ENCODE data around the gene LRRC8A.

LRRC8A gene

GRCh38 chr9:128928624-128929023 is 46.7 kb downstream of the LRRC8A start:
- TF ChIP-seq ZFX (IDR thresholded peaks at IDR 0.05) (no peak), CTCF (conservative IDR thresholded peaks at IDR 0.05) (no peak)
- no peak overlapping the region for H3K27ac ChIP-seq

- TF ChIP-seq CTCF (conservative IDR thresholded peaks at IDR 0.05) (no peak), ZFX (IDR thresholded peaks at IDR 0.05) (no peak)
- no peak overlapping the region for H3K27ac ChIP-seq
These were observed 47.6 kb downstream of the LRRC8A start for GRCh38 chr9:128929560-128929959.

GRCh38 chr9:128933731-128934130 is 51.8 kb downstream of the LRRC8A start:
- TF ChIP-seq CTCF (conservative IDR thresholded peaks at IDR 0.05) (no peak), ZFX (IDR thresholded peaks at IDR 0.05) (no peak)
- H3K27ac ChIP-seq, result no peak overlapping the region

GRCh38 chr9:128936171-128936865 is 54.4 kb downstream of the LRRC8A start:
- H3K27ac ChIP-seq, result no peak overlapping the region
- no peak for TF ChIP-seq CTCF (conservative IDR thresholded peaks at IDR 0.05)
- no peak for TF ChIP-seq ZFX (IDR thresholded peaks at IDR 0.05)

GRCh38 chr9:128937310-128938165 is 55.6 kb downstream of the LRRC8A start:
- TF ChIP-seq CTCF (conservative IDR thresholded peaks at IDR 0.05), result no peak
- no peak for TF ChIP-seq ZFX (IDR thresholded peaks at IDR 0.05)
- H3K27ac ChIP-seq, result no peak overlapping the region

- H3K27ac ChIP-seq, result no peak overlapping the region
- TF ChIP-seq ZFX (IDR thresholded peaks at IDR 0.05) (no peak), CTCF (conservative IDR thresholded peaks at IDR 0.05) (no peak)
These were observed 58.5 kb downstream of the LRRC8A start for GRCh38 chr9:128940271-128940921.

All from C4-2B (cell line).